Measurements from ENCODE around the gene DZIP3. TPM values are rescaled to one million over a fixed set of nuclear protein-coding genes. Genes with fewer than 3 reads are reported as not detected.
"Not testable (repeated sequence)": the region's sequence is repeated elsewhere in the genome, so short reads cannot be mapped to it uniquely, and the experiment has no call there.

Gene DZIP3
- total RNA-seq, 1 experiment from 2014 or later = 17.8 TPM

- in situ Hi-C loops (cut with HindIII; ENCODE audit: low sequenced_read_pairs) = no loop called here
Observed at GRCh38 chr3:108598375-108598774, 8.9 kb downstream of the DZIP3 start.

GRCh38 chr3:108599677-108600409, 10.3 kb downstream of the DZIP3 start:
- no peak for DNase-seq (ENCODE audit: low spot score)
- in situ Hi-C loops (cut with HindIII; ENCODE audit: low sequenced_read_pairs) = no loop called here

More at GRCh38 chr3:108598375-108598774, 8.9 kb downstream of the DZIP3 start:
- DNase-seq (ENCODE audit: low spot score) = no peak

GRCh38 chr3:108602249-108602934, 12.9 kb downstream of the DZIP3 start:
- in situ Hi-C loops (cut with HindIII; ENCODE audit: low sequenced_read_pairs) = no loop called here

DNA sequence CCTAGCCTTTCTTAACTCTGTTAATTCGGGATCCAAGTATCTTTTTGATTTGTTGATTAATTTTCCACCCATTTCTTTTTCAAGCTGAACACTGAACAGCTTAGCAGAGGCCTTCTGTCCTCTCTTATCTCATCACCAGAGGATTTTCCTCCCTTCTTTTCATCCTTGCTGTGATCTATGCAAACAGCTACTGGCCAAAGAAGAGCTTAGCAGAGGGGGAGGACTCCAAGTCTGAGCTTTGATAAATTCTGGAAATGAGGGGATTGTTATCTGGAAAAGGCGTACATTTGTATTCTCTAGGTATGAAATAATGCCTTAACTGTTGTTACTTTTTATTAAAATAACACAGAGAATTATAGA, 13.4 kb downstream of the DZIP3 start:
- in situ Hi-C loops (cut with HindIII; ENCODE audit: low sequenced_read_pairs) = no loop called here
- no peak for DNase-seq (ENCODE audit: low spot score)

More at GRCh38 chr3:108602249-108602934, 12.9 kb downstream of the DZIP3 start:
- DNase-seq (ENCODE audit: low spot score) = peak; percentile 31

GRCh38 chr3:108603691-108604090, 14.2 kb downstream of the DZIP3 start:
- in situ Hi-C loops (cut with HindIII; ENCODE audit: low sequenced_read_pairs) = no loop called here
- no peak for DNase-seq (ENCODE audit: low spot score)

DNA sequence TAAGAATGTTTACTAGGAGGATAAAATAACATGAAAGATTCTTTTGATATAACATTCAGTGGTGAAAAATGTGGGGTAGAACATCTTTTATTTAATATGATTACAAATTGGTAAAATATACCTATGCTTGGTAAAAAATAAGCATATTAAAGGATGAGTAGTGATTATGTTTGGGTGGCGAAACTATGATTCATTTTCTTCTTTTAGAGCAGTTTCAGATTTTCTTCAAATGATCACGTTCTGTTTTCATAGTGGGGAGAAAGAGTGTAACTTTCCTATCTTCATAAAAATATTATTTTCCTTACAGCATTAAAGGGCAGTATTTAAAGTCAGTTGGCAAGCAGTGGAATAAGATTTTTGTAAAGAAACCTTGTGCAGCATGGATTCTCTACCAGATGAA, 15.5 kb downstream of the DZIP3 start:
- in situ Hi-C loops (cut with HindIII; ENCODE audit: low sequenced_read_pairs) = no loop called here
- DNase-seq (ENCODE audit: low spot score) = no peak

DNA sequence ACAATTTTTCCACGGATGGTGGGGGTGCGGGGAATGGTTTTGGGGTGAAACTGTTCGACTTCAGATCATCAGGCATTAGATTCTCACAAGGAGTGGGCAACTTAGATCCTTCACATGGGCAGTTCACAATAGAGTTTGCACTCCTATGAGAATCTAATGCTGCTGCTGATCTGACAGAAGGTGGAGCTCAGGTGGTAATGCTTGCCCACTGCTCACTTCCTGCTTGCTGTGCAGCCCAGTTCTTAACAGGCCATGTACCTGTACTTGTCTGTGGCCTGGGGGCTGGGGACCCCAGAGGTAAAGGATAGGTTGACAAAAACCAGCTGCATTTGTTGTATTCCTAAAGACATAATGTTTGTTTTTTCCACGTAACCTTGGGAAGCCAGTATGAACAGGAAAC, 16.0 kb downstream of the DZIP3 start:
- in situ Hi-C loops (cut with HindIII; ENCODE audit: low sequenced_read_pairs) = no loop called here

GRCh38 chr3:108608750-108609149, 19.2 kb downstream of the DZIP3 start:
- in situ Hi-C loops (cut with HindIII; ENCODE audit: low sequenced_read_pairs) = no loop called here

More for the DNA sequence above, 16.0 kb downstream of the DZIP3 start:
- no peak for DNase-seq (ENCODE audit: low spot score)

GRCh38 chr3:108610651-108611050, 21.1 kb downstream of the DZIP3 start:
- in situ Hi-C loops (cut with HindIII; ENCODE audit: low sequenced_read_pairs) = no loop called here

More at GRCh38 chr3:108608750-108609149, 19.2 kb downstream of the DZIP3 start:
- DNase-seq (ENCODE audit: low spot score) = no peak

GRCh38 chr3:108616090-108616489, 26.6 kb downstream of the DZIP3 start:
- in situ Hi-C loops (cut with HindIII; ENCODE audit: low sequenced_read_pairs) = not testable (repeated sequence)

More at GRCh38 chr3:108610651-108611050, 21.1 kb downstream of the DZIP3 start:
- no peak for DNase-seq (ENCODE audit: low spot score)

GRCh38 chr3:108620250-108620649, 30.7 kb downstream of the DZIP3 start:
- no peak for DNase-seq (ENCODE audit: low spot score)
- in situ Hi-C loops (cut with HindIII; ENCODE audit: low sequenced_read_pairs) = no loop called here

More at GRCh38 chr3:108616090-108616489, 26.6 kb downstream of the DZIP3 start:
- not testable (repeated sequence) for DNase-seq (ENCODE audit: low spot score)

GRCh38 chr3:108623504-108623903, 34.0 kb downstream of the DZIP3 start:
- in situ Hi-C loops (cut with HindIII; ENCODE audit: low sequenced_read_pairs) = no loop called here
- DNase-seq (ENCODE audit: low spot score) = peak; percentile 26

- in situ Hi-C loops (cut with HindIII; ENCODE audit: low sequenced_read_pairs) = no loop called here
- DNase-seq (ENCODE audit: low spot score) = no peak
Observed at GRCh38 chr3:108629974-108630373, 40.5 kb downstream of the DZIP3 start.

DNA sequence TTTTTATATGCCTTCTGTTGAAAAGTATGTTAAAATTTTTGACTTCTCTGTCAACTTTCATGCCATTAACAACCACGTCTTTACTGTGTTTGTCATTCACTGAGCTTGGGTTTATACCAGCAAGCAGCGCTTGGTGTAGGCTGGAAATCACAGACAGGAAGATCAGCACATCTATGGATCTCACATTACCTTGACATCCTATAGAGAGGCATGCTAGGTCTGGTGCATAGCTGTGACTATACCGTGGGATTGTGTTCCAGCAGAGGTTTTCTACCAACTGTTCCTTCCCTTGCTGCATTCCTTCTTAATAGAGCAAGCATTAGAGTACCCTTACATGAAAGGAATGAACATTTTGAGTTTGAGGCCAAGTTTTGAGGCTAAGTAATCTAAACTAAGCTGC, 53.0 kb downstream of the DZIP3 start:
- in situ Hi-C loops (cut with HindIII; ENCODE audit: low sequenced_read_pairs) = no loop called here
- no peak for DNase-seq (ENCODE audit: low spot score)

DNA sequence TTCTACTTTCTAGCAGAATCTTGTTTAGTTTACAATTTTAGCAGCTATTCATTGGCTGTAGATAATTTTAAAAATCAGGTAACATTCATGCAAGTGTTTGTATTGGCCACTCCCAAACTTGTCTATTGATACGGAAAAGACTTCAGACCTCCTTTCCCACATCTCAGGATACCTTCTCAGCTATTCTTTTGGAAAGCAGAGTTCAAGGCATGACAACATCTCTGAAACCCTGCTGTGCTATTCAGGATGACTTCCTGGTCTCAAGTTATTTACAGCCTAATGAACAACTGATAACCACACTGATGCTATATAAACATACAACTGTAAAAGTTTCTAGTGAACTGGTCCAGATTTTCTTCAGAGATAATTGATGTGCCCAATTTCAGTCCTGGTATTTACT, 55.8 kb downstream of the DZIP3 start:
- in situ Hi-C loops (cut with HindIII; ENCODE audit: low sequenced_read_pairs) = no loop called here
- DNase-seq (ENCODE audit: low spot score) = no peak

GRCh38 chr3:108655664-108656063, 66.1 kb downstream of the DZIP3 start:
- in situ Hi-C loops (cut with HindIII; ENCODE audit: low sequenced_read_pairs); DNase-seq (ENCODE audit: low spot score): not testable (repeated sequence)

DNA sequence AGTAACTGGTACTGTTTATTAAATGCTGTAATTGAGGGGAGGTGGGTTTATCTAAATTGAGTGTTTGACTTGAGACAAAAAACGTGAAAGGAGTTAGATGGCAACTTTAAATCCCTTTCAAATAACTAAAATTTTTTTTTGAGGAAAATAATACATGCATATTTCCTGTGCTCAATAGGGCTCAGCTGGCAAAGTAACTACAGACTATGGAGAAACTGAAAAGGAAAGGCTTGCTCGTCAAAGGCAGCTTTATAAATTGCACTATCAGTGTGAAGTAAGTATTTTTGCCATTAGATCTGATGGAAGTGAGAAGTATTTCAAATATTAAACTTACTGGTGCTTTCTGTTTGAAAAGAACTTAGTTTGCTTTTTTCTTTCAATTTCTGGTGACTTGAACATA, 72.2 kb downstream of the DZIP3 start:
- in situ Hi-C loops (cut with HindIII; ENCODE audit: low sequenced_read_pairs) = no loop called here
- DNase-seq (ENCODE audit: low spot score) = peak; percentile 4

- peak; percentile 70 for DNase-seq (ENCODE audit: low spot score)
- in situ Hi-C loops (cut with HindIII; ENCODE audit: low sequenced_read_pairs) = no loop called here
Observed at GRCh38 chr3:108662142-108662738, 72.7 kb downstream of the DZIP3 start.

DNA sequence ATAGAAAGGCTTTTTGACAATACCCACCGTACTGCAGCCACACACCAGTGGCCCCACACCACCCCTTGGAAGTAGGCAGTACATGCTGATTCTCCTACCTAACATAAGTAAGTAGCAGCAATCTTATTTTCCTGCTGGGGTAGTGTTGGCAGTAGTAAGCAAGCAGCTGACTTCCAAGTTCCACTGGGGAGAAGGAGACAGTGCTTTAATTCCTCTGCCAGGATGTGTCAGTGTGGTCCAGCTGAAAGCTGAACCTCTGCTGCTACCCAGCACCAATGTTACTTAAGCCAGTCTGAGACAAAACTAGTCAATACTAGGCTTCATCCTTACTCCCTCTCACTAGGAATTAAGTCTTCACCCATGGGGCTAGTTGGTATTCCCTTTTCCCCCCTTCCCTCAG, 74.7 kb downstream of the DZIP3 start:
- in situ Hi-C loops (cut with HindIII; ENCODE audit: low sequenced_read_pairs) = no loop called here
- DNase-seq (ENCODE audit: low spot score) = no peak

DNA sequence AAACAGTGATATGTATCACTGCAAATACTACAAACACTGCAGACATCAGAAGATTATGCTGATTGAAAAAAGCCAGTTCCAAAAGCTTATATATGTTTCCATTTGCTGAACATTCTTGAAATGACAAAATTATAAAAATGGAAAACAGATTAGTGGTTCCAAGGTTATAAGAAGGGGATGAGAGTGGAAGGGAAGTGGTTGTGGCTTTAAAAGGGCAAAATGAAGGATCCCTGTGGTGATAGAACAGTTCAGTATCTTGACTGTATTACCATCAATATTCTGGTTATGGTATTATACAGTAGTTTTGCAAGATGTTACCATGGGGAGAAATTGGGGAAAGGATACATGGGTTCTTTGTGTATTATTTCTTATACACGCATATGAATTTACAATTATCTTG, 77.8 kb downstream of the DZIP3 start:
- in situ Hi-C loops (cut with HindIII; ENCODE audit: low sequenced_read_pairs) = no loop called here
- DNase-seq (ENCODE audit: low spot score) = no peak
